ENCODE measurements around the gene RRP8.
A peak's percentile ranks its signal among the peaks of the same experiment; 100 is the strongest.

Gene RRP8

DNA sequence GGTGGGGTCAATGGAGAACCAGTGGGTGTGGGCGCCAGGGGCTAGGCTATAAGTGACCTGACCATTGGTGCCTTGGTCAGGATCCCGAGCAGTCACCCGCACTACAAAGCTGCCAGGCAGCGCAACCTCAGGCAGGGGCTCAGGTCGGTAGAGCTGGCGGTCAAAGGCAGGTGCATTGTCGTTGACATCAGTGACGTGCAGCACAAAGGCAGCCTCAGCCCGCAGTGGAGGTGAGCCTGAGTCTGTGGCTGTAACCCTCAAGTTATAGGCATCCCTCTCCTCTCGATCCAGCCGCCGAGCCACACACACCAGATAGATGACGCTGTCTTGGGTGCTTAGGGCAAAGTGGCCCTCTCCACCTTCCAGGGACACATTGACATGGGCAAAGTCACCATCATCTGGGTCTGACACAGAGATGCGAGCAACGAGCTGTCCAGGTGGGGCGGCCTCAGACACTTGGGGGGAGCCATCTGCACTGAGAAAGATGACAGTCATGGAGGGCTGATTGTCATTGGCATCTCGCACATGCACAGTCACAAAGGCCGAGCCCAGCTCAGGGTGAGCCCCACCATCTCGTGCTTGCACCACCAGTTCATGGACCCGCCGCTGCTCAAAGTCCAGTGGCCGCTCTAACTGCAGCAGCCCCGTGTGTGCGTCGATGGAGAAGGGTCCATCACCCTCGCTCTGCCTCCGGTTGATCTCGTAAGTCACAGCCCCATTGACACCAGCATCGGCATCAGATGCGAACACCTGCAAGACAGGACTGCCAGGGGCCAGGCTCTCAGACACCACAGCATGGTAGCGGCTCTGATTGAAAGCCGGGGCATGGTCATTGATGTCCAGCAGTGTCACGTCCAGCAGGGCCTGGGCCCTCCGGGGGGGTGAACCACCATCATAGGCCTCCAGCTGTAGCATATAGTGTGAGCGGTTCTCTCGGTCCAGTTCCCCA lies 36.9 kb upstream of the RRP8 start:
- no peak overlapping the region for H3K4me3 ChIP-seq (replicated peaks in 1 of 2; ENCODE audit: low read depth in 2 of 2, low read length in 2 of 2)
- DNase-seq (ENCODE audit: low read depth in 2 of 2) = no peak
- TF ChIP-seq CTCF (IDR thresholded peaks at IDR 0.05; ENCODE audit: low read depth, low read length) = no peak

DNA sequence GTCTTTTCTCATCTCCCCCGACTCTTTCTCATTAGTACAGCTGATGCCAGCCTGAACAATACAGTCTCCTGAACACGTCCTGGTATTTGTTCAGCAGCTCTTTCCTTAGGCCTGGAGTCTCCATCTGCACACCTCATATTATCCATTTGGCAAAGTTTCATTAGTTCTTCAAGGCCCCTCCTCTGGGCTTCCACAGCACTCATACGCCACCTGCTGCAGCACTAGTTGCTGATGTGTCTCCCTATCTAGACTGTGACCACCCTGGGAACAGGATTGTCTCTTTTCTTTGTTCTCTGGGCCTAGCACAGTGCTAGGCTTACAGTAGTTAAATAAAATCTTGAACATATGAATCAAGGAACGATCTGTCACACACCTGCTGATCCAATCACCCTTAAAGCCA lies 35.0 kb upstream of the RRP8 start:
- DNase-seq (ENCODE audit: low read depth in 2 of 2) = no peak
- H3K4me3 ChIP-seq (replicated peaks in 1 of 2; ENCODE audit: low read depth in 2 of 2, low read length in 2 of 2) = no peak overlapping the region
- no peak for TF ChIP-seq CTCF (IDR thresholded peaks at IDR 0.05; ENCODE audit: low read depth, low read length)

GRCh38 chr11:6637871-6638270 lies 34.5 kb upstream of the RRP8 start:
- no peak overlapping the region for H3K4me3 ChIP-seq (replicated peaks in 1 of 2; ENCODE audit: low read depth in 2 of 2, low read length in 2 of 2)
- TF ChIP-seq CTCF (IDR thresholded peaks at IDR 0.05; ENCODE audit: low read depth, low read length) = no peak
- peak; percentile 34 to 77 for DNase-seq (ENCODE audit: low read depth in 2 of 2)

DNA sequence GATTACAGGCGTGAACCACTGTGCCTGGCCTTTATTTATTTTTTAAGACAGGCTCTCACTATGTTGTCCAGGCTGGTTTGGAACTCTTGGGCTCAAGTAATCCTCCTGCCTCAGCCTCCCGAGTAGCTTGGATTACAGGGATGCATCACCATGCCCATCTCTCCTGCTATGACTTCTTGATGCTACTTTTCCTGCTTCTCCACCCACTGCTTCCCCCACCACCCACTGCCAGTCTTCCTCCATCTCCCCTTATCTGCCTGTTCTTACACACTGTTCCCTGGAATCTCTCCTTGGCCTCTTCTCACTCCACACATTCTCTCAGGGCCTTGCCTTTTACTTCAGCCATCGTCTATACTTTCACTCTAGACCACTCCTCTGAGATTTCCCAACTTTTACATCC lies 33.1 kb upstream of the RRP8 start:
- no peak for TF ChIP-seq CTCF (IDR thresholded peaks at IDR 0.05; ENCODE audit: low read depth, low read length)
- no peak for DNase-seq (ENCODE audit: low read depth in 2 of 2)
- no peak overlapping the region for H3K4me3 ChIP-seq (replicated peaks in 1 of 2; ENCODE audit: low read depth in 2 of 2, low read length in 2 of 2)

DNA sequence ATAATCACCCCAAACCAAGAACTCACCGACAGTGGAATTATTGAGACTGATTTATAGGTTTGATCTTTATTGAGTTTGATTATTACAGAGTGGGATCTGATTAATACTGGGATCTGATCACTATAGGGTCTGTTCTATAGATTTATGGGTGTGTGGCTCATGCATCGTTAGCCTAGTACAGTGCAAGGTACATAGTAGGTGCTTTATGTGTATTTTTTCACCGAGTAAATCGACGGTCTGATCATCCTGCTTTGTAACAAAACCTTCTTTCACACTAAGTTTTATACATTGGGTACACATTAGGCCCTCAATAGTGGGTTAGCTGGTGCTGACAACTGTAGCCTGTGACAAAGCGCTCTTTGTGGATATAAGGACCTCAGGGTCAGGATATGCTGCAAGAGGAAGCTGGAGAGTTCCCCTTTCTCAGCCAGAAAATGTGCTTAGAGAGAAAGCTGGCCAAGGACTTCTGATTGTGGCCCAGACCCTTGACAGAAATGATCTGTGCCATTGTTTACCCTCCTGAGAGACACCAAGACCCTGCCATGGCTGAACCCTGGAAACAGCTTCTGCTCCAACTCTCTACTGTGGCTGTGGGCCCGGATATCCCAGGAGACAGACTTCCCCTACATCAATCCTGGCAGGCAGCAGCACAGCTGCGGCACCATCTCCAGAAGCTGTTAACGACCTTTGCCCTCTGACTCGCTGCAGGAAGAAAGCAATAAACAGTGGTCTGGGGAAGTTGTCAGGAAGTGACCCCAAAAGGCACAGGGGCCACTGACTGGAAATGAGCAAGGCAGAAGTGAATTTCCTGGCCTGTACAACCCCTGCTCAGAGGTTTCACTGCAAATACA lies 31.9 kb upstream of the RRP8 start:
- H3K4me3 ChIP-seq (replicated peaks in 1 of 2; ENCODE audit: low read depth in 2 of 2, low read length in 2 of 2) = no peak overlapping the region
- peak; percentile 46 to 81 for DNase-seq (ENCODE audit: low read depth in 2 of 2)
- TF ChIP-seq CTCF (IDR thresholded peaks at IDR 0.05; ENCODE audit: low read depth, low read length) = no peak

GRCh38 chr11:6634534-6634933 lies 31.1 kb upstream of the RRP8 start:
- no peak for TF ChIP-seq CTCF (IDR thresholded peaks at IDR 0.05; ENCODE audit: low read depth, low read length)
- H3K4me3 ChIP-seq (replicated peaks in 1 of 2; ENCODE audit: low read depth in 2 of 2, low read length in 2 of 2) = no peak overlapping the region
- DNase-seq (ENCODE audit: low read depth in 2 of 2) = no peak

Measured in cardiac fibroblast (primary cell).